HG03095 (cell line): Measurements from ENCODE around the gene SPTSSA.
"Not testable (repeated sequence)": the region's sequence is repeated elsewhere in the genome, so short reads cannot be mapped to it uniquely, and the experiment has no call there.

ENCODE experiments used
- ATAC-seq: cut with Tn5 transposase; IDR thresholded peaks from one replicate; pipeline ENCODE4 v1.9.1; 2021; ENCODE audit warnings: moderate library complexity; ENCODE audit not compliant: unreplicated experiment

SPTSSA gene, protein sequence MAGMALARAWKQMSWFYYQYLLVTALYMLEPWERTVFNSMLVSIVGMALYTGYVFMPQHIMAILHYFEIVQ

DNA sequence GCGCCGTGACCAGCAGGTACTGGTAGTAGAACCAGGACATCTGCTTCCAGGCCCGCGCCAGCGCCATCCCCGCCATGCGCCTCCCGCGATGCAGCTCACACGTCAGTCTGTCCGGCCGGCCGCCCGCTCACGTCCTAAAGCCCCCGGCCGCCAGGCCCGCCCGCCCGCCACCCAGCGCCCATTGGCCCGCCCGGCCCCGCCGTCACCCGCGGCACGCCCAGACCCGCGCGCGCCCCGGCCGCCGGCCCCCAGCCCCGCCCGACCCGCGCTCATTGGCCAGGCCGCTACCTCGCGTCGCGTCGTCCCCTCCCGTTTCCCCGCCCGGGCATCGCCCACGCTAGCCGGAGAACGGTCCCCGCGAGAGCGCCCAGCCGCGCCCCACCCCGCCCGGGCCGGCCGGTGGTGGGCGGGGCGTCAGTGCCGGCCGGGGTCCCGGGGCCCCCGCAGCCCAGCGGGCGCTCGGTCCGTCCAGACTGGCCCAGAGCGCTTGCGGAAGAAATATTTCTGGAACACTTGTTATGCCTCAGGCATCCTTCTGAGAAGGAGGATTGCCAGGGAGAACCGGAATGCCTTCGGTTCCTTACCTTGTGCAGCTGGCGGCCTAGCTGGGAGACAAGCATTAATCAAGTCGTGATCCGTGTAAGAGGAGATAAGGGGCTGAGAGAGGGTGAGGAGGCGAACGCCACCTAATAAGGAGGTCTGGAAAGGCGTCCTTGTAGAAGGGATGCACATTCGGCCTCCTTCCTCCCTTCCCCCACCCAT, at the start of gene SPTSSA:
TSS of gene SPTSSA (minus strand) at position 109 of the 762 bp plus-strand sequence. CDS start at position 76, 33 bp downstream.
- peak; percentile 87 for ATAC-seq

DNA sequence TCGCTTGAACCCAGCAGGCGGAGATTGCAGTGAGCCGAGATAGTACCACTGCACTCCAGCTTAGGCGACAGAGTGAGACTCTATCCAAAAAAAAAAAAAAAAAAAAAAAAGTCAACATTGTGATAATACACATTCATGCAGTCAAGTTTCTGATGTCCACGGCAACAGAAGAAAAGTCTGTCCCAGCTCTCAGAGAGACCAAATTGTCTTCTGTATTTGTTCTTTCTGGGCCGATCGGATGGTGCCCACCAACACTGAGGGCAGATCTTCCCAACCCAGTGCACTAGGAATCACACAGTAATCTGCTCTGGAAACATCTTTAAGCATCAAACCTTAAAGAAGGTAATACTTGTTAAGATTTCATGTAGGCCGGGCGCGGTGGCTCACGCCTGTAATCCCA, 45.8 kb upstream of the SPTSSA start:
- no peak for ATAC-seq

DNA sequence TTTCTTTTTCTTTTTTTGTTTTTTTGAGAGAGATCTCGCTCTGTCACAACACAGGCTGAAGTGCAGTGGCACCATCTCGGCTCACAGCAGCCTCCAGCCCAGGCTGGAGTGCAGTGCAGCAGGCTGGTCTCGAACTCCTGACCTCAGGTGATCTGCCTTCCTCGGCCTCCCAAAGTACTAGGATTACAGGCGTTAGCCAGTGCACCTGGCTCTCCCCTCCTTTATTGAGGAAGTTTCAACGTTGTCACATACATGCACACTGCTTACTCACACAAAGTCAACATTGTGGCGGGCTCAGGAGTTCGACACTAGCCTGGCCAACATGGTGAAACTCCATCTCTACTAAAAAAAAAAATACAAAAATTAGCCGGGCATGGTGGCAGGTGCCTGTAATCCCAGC, 45.4 kb upstream of the SPTSSA start:
- no peak for ATAC-seq

DNA sequence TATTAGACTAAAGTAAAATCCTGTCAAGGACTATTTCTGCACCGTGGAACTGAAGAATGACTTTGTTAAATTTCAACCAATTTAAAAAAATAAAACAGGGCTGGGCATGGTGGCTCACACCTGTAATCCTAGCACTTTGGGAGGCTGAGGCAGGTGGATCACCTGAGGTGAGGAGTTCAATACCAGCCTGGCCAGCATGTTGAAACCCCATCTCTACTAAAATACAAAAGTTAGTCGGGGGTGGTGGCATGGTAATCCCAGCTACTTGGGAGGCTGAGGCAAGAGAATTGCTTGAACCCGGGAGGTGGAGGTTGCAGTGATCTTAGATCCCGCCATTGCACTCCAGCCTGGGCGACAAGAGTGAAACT, 43.1 kb upstream of the SPTSSA start:
- ATAC-seq, result not testable (repeated sequence)

DNA sequence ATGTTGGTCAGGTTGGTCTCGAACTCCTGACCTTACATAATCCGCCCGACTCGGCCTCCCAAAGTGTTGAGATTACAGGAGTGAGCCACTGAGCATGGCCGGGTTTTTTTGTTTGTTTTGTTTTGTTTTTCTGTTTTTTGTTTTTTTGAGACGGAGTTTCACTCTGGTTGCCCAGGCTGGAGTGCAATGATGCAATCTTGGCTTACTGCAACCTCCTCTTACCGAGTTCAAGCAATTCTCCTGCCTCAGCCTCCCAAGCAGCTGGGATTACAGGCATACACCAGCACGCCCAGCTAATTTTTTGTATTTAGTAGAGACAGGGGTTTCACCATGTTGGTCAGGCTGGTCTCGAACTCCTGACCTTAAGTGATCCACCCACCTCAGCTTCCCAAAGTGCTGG, 42.0 kb upstream of the SPTSSA start:
- ATAC-seq, result not testable (repeated sequence)

DNA sequence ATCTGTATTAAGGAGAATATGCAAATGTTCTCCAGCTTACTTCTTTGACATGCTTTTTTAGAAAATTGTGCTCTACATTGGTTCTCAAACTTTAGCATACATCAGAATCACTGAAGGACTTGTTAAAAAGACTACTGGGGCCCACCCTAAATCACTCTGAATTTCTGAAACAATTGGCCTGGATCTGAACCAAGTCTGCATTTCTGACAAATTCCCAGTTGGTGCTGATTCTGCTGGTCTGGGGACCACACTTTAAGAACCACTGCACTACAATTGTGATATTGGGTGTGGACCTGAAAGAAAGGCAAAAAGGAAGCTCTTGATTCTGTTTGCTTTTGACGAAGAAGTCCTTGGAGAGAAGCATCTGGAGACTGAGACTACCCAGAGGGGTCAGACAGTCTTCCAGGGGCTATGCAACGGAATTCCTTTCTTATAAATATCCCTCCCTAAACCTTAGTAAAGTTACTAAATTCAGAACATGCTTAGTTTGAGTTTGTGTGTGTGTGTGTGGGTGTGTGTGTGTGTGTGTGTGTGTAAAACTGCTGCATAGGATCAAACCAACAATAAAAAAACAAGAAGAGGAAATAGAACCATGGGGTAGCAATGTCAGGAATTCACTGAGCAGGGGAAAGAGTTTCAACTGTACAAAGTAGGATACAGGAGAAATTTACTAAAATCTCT, 40.6 kb upstream of the SPTSSA start:
- no peak for ATAC-seq

DNA sequence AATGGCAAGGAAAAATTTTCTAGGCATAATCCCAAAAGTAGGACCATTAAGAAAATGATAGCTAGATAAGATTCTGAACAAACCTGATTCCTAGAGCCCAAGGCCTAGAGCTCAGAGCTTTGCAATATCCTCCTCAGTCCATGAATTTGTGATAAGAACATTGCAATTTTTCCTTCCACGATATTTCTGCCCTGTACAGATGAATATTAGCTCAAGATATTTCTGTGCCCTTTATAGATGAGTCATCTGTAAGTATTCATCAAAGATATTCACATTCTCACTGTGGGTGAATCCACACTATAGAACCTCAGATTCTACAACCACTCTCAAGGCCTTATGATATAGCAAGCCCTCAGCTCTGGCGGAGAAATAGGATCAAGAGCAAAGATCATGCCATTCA, 40.0 kb upstream of the SPTSSA start:
- no peak for ATAC-seq

DNA sequence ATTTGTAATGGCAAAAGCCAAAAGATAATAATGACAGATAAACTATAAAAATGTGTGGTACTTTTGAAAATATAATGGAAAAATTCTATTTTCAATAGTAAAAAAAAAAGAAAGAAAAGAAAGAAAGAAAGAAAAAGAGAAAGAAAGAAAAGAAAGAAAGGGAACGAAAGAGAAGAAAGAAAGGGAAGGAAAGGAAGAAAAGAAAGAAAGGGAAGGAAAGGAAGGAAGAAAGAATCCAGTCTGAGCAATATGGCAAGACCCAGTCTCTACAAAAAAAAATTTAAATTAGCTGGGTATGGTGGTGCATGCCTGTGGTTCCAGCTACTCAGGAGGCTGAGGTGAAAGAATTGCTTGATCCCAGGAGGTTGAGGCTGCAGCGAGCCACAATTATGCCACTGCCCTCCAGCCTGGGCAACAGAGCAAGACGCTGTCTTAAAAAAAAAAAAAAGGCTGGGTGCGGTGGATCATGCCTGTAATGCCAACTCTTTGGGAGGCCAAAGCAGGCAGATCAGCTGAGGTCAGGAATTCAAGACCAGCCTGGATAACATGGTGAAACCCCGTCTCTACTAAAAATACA, 39.1 kb upstream of the SPTSSA start:
- ATAC-seq, result no peak

DNA sequence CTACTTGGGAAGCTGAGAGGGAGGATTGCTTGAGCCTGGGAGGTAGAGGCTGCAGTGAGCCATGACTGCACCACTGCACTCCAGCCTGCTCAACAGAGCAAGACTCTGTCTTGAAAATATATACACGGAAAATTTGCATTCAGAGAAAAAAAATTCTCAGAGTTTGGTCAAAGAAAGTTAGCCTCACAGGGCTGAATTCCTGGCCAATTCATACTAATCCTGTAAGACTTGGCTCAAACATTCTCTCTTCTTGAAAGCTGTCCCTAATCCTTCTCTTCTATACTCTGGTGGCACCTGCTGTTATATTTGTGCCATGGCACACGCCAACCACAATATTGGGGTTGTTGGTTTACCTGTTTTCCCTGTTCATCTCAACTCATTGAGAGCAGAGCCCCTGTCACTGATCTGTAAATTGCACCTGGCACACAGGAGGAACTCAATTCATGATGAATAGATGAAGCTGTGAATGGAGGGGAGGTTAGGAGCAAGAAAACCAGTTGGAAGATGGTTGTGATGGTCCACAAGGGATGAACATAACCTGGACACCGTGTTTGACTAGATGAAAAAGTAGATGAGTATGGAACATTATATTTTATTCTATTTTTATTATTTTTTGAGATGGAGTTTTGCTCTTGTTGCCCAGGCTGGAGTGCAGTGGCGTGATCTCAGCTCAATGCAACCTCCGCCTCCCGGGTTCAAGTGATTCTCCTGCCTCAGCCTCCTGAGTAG, 36.8 kb upstream of the SPTSSA start:
- ATAC-seq, result no peak

DNA sequence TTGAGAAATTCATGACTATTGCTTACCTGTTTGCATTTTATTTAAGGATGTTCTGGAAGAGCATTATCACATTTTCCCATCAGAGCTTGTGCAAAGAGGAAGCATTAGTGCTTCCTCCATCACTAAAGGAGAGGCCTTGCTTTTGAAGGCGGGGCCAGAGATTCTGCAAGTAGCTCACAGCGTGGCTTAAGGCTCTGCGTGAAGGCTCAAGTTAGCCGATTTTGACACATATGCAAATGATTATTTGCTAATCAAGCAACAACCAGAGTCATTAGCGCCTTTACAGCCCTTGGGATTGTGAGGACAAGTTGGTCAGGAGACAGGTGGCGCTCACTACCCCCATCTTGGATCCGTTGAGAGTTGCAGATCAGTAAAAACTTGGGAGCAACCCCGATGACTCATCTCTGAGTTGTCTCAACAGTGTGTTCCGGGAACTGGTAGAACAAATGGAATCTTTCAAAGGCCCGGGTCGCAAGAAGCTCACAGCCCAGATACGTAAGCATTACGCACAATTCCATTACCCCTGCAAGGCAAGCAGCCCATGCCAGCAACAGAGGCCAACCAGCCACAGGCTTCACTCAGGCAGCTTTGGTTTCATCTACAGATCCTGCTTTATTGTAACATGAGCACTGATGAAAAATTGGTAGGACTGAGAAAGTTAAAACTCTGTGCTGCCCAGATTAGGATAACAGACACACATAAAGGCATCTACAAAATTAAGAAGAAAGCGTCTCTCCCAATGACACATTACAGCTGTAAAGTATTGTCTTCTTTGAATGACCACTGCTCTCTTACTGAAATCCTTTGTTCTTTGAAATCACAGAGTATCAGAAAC, 34.9 kb upstream of the SPTSSA start:
- ATAC-seq, result no peak

DNA sequence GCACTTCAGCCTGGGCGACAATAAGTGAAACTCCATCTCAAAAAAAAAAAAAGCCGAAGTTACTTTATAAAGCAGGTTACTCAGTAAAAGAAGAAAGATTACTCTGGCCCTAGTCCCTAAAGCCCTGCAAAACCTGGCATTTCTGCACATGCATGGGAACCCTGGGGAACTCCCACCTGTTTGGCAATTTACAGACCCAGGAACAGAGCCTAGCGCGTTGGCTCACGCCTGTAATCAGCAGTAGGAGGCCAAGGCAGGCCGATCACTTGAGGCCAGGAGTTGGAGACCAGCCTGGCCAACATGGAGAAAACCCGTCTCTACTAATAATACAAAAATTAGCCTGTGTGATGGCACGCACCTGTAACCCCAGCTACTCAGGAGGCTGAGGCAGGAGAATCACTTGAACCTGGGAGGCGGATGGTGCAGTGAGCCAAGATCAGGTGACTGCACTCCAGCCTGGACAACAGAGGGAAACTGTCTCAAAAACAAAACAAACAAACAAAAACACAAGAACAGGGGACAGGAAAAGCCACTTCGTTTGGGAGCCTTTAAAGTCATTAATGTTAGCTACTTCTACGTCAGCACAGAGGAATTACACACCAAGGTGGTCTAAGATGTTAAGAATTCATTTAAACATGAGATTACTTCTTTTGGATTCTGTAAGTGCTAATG, 34.1 kb upstream of the SPTSSA start:
- ATAC-seq, result no peak

DNA sequence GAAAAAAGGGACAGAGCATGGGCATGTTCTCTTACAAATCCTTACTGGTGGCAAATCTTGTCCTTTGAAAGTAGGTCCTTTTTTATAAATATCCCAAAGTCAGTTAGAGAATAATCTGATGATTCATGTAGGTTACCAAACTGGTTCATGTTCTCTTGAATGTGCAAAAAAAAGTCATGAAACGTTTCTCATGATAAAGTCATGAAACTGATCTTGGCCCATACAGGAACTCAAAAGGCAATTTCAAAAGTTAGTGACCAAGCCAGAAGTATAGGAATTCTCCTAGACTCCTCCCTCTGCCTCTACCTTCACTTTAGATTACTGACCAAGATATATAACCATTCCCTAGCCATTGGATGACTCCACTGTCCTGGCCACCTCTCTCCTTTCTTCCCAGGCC, 27.3 kb upstream of the SPTSSA start:
- no peak for ATAC-seq

DNA sequence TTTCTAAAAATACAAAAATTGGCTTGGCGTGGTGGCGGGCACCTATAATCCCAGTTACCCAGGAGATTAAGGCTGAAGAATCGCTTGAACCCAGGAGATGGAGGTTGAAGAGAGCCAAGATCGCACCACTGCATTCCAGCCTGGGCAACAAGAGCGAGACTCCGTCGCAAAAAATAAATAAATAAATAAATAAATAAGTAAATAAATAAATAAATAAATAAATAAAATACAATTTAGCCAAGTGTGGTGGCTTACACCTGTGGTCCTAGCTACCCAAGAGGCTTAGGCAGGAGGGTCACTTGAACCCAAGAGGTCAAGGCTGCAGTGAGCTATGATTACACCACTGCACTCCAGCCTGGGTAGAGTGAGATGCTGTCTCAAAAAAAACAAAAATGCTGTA, 26.5 kb upstream of the SPTSSA start:
- no peak for ATAC-seq

DNA sequence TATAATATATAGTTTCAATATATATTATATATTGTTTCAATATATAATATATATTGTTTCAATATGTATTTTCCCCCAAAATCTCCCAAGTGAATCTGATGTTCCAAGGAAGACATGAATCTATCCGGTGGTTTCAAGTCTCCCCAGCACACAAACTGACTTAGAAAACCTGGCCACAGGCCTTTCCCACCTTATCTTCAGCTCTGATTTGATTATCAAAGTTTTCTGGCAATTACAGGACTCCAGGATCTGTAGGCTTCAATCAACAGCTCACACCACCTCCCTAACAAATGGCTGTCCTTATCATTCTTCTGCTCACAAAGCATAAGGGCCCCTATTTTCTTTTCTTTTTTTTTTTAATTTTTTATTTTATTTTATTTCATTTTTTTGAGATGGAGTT, 22.7 kb upstream of the SPTSSA start:
- no peak for ATAC-seq

DNA sequence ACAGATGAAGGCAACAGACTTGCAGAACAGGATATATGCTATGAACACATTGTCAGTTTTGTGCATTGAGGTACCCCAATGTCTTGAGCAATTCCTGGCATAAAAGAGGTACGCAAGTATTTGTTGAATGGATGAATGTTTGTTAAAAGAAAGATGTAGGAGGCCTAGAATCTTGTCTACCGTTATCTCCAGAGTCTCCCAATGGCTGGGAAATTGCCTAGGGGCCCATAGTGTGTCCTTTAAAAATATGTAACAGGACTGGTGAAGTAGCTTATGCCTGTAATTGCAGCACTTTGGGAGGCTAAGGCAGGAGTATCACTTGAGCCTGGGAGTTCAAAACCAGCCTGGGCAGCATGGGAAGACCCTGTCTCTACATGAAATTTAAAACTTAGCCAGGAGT, 20.4 kb upstream of the SPTSSA start:
- ATAC-seq, result no peak

DNA sequence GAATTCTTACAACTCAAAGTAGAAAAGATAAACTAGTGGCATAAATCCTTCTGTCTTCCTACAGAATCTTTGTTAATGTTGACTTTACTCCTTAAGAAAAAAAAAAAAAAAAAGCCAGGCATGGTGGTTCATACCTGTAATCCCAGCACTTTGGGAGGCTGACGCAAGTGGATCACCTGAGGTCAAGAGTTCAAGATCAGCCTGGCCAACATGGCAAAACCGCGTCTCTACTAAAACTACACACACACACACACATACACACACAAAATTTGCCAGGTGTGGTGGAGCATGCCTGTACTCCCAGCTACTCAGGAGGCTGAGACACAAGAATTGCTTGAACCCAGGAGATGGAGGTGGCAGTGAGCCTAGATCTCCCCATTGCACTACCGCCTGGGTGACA, 17.7 kb upstream of the SPTSSA start:
- ATAC-seq, result no peak

DNA sequence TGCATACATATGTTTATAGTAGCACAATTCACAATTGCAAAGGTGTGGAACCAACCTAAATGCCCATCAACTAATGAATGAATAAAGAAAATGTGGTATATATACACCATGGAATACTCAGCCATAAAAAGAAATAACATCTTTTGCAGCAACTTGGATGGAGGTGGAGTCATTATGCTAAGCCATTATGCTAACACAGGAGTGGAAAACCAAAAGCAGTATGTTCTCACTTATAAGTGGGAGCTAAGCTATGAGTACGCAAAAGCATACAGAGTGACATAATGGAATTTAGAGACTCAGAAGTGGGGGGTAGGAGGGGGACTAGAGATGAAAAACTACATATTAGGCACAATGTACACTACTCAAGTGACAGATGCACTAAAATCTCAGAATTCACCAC, 16.2 kb upstream of the SPTSSA start:
- ATAC-seq, result no peak

DNA sequence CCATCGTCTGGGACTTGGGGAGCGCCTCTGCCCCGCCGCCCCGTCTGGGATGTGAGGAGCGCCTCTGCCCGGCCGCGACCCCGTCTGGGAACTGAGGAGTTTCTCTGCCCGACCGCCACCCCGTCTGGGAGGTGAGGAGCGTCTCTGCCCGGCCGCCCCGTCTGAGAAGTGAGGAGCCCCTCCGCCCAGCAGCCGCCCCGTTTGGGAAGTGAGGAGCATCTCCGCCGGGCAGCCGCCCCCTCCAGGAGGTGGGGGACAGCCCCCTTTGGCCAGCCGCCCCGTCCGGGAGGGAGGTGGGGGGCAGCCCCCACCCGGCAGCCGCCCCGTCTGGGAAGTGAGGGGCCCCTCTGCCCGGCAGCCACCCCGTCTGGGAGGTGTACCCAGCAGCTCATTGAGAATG, 14.0 kb upstream of the SPTSSA start:
- not testable (repeated sequence) for ATAC-seq

DNA sequence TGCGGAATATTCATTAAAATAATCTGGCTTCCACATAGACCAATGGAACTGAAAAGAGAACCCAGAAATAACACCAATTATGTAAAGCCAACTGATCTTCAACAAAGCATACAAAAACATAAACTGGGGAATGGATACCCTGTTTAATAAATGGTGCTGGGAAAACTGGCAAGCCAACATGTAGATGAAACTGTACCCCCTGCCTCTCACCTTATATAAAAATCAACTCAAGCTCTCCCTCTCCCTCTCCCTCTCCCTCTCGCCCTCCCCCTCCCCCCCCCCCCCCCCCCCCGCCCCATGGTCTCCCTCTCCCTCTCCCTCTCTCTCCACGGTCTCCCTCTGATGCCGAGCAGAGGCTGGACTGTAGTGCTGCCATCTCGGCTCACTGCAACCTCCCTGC, 13.1 kb upstream of the SPTSSA start:
- ATAC-seq, result no peak

DNA sequence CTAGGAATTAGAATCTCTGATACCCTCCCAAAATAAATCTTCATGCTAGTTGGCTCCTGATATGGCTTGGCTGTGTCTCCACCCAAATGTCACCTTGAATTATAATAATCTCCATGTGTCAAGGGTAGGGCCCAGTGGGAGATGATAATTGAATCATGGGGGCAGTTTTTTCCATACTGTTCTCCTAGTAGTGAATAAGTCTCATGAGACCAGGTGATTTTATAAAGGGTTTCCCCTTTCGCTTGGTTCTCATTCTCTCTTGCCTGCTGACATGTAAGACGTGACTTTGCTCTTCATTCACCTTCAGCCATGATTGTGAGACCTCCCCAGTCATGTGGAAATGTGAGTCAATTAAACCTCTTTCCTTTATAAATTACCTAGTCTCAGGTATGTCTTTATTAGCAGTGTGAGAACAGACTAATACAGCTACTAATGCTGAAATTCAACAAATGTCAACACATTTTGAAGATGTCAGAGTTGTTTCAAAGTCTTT, 12.2 kb upstream of the SPTSSA start:
- ATAC-seq, result no peak
